ENCODE results near the gene PIK3CB.
"Not testable (repeated sequence)": the region's sequence is repeated elsewhere in the genome, so short reads cannot be mapped to it uniquely, and the experiment has no call there.

The PIK3CB gene

DNA sequence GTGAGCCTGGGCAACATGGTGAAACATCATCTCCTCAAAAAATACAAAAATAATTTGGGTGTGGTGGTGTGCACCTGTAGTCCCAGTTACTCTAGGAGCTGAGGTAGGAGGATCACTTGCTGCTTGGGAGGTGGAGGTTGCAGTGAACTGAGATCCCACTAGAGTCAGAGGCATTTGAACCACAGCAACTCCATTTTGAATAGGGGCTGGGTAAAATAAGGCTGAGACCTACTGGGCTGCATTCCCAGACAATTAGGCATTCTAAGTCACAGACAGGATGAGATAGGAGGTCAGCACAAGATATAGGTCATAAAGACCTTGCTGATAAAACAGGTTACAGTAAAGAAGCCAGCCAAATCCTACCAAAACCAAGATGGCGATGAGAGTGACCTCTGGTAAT lies 12.1 kb upstream of the PIK3CB start:
- DNase-seq (ENCODE audit: low spot score) = not testable (repeated sequence)

DNA sequence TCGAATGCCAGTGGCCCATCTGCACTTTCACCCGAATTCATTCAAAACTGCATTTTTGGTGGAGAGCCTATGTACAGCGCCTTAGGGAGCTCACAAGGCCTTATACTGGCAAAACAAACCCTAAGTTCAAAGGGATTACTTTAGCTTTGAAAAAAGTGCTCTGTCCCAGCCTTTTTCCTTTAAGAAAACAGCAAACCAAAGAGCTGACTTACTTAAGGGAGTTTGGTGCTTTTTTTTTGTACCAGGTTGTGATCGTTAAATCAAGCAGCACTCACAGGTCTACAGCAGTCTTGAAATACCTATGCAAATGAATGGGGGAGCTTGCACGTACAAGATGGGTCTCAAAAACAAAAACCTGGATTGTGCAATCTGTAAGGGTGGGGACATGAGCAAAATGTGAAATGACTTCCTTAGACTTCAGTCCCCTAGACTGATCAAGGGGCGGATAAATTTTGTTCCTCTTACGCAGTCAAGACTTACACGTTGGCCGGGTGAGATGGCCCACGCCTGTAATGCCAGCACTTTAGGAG lies 11.6 kb upstream of the PIK3CB start:
- no peak for DNase-seq (ENCODE audit: low spot score)

DNA sequence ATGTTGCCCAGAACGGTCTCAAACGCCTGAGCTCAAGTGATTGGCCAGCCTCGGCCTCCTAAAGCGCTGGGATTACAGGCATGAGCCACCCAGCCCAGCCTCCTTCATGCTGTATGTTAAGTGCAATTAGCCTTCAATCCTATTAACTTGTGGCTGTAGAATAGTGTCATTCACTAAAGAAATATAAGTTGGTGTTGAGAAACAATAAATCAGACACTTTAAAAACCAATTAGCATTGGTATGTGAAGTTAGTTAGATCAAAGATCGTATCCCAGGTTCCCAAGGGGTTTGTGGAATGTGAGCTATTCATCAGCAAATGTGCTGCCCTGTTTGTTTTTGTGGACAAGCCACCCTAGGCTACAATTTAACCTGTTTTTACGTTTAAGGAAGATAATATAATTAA lies 11.0 kb upstream of the PIK3CB start:
- no peak for DNase-seq (ENCODE audit: low spot score)

DNA sequence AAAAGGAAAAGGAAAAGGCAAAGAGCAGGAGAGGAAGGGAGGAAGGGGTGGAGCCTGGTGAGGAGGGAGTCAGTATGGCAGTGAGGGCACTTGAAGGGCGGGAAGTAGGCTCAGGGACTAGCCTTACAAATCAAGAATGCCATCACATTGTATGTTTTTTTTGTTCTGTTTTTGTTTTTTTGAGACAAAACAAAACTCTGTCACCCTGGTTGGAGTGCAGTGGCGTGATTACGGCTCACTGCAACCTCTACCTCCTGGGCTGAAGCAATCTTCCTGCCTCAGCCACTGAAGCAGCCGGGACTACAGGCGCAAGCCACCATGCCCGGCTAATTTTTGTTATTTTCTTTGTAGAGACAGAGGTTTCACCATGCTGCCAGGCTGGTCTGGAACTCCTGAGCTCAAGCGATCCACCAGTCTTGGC lies 10.5 kb upstream of the PIK3CB start:
- DNase-seq (ENCODE audit: low spot score) = no peak

DNA sequence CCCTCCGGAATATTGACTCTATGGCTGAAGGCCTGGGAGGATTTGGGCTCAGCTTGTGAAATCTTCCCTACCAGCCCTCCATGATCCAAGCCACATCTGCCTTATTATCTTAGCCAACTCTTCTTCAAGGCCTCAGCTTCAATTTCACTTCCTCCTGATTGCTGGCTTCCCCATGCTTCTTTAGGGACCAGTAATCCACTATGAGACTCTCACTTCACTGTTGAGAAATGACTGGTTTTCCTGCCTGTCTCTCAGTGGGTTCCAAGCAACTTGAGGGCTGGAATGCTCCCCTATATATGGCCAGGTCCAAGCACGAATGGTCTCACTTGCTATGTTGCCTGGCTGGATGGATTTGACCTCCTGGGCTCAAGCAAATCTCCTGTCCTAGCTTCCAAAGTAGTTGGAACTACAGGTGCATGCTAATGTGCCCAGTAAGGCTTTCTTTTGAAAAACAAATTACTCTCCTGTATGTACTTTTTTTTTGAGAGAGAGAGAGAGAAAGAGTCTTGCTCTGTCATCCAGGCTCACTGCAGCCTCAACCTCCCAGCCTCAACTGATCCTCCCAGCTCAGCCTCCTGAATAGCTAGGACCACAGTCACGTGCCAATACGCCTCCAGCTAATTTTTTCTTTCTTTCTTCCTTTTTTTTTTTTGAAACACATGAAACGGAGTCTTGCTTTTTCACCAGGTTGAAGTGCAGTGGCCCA lies 7.9 kb upstream of the PIK3CB start:
- no peak for DNase-seq (ENCODE audit: low spot score)

DNA sequence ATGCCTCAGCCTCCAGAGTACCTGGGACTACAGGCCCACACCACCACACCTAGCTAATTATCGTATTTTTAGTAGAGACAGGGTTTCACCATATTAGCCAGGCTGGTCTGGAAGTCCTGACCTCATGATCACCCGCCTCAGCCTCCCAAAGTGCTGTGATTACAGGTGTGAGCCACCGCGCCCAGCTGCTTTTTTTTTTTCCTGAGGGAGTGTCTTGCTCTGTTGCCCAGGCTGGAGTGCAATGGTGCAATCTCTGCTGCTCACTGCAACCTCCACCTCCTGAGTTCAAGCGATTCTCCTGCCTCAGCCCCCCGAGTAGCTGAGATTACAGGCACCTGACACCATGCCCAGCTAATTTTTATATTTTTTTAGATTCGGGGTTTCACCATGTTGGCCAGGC lies 3.7 kb upstream of the PIK3CB start:
- DNase-seq (ENCODE audit: low spot score) = not testable (repeated sequence)

DNA sequence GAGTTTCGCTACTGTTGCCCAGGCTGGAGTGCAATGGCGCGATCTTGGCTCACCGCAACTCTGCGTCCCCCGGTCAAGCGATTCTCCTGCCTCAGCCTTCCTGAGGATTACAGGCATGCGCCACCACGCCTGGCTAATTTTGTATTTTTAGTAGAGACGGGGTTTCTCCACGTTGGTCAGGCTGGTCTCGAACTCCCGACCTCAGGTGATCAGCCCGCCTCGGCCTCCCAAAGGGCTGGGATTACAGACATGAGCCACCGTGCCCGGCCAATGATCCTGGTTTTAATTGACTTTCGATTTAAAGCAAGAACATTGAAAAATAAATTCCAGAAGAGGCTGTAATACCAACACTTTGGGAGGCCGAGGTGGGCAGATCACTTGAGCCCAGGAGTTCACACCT lies 1.1 kb upstream of the PIK3CB start:
- DNase-seq (ENCODE audit: low spot score) = not testable (repeated sequence)

DNA sequence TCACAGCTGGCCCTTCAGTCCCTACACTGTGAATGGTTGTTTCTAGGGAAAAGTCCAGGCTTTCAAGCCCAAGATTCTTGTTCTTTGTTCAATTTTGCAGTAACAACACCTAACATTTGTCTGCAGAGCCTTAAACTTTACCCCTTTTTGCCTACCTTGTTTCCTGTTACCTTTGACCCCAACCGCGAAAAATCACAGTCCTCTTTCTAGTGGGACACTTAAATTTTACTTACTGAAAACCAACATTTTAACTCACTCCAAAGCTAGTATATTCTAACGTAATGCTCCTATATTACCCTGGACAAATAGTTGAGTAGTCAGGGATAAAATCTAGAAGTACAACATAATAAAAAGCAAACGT lies 649 bp upstream of the PIK3CB start:
- DNase-seq (ENCODE audit: low spot score) = no peak

DNA sequence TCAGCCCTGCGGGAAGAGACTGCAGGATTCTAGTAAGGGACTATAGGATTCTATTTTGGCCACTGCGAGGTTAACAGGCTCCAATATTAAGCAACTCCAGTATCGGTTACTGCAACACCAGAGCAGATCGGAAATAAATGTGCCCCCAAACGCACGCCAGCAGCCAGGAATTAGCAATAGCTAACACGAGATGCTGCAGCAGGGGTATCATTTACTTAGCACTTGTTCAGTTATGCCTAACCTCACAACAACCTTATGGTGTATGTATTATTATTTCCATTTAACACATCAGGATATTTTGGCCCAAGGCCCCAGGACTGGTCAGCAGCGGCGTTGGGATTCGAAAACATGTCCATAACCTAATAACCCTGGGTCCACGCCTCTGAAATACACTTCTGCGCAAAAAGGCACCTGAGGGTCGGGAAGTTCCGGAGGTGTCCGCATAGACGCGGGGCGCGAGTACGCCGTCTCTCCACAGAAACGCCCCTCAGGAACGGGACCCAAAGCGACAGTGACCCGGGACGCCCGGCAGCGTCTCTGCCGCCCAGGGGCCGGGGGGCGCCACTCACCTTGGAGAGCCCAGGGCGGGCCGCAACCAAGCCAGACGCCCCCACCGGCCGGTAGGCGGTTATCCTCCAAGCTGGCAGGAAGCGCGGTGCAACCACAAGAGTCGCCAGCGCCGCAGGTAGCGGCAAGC lies 681 bp downstream of the PIK3CB start:
- DNase-seq (ENCODE audit: low spot score) = peak; percentile 51

DNA sequence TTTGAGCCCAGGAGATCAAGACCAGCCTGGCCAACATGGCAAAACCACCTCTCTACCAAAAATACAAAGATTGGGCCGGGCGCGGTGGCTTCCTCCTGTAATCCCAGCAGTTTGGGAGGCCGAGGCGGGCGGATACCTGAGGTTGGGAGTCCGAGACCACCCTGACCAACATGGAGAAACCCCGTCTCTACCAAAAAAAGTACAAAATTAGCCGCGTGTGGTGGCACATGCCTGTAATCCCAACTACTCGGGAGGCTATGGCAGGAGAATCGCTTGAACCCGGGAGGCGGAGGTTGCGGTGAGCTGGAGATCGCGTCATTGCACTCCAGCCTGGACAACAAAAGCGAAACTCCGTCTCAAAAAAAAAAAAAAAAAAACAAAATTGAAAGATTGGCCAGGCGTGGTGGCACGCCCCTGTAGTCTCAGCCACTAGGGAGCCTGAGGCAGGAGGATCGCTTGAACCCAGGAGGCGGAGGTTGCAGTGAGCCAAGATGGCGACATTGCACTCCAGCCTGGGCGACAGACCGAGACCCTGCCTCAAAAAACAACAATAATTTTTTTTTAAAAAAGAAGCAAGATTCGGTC lies 2.2 kb downstream of the PIK3CB start:
- not testable (repeated sequence) for DNase-seq (ENCODE audit: low spot score)

DNA sequence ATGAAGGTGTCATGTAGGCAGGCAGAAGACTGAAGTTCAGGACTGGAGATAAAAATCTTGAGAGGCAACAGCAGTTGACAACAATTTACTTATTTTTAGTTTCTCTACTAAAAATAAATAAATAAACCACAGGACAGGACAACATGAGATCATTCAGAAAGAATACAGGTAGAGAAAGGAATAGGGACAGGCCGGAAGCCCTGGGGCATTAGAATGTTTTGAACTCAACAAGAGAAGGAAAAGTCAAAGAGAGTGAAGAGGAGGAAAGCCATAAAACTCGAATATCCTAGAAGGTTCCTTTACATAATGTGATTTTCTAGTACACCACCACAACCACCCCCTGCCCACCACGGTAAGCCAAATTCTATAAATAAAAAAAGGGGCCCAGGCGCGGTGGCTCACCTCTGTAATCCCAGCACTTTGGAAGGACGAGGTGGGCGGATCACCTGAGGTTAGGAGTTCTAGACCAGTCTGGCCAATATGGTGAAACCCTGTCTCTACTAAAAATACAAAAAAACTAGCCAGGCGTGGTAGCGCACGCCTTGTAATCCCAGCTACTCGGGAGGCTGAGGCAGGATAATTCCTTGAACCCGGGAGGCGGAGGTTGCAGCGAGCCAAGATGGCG lies 4.7 kb downstream of the PIK3CB start:
- no peak for DNase-seq (ENCODE audit: low spot score)

DNA sequence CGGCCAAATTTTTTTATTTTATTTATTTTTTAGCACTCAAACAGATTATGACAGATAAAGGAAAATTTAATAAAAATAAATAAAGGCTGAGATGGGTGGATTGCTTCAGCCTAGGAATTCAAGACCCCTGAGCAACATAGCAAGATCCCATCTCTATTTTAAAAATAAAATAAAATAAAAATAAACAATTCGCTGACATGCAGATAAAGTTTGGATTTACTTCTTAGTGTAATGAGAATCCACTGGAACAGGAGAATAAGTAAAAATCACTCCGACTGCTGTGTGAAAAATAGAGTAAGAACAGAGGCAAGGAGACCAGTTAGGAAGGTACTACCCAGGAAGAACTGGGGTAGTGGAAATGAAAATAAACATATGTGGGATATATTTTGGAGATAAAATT lies 5.6 kb downstream of the PIK3CB start:
- DNase-seq (ENCODE audit: low spot score) = no peak

DNA sequence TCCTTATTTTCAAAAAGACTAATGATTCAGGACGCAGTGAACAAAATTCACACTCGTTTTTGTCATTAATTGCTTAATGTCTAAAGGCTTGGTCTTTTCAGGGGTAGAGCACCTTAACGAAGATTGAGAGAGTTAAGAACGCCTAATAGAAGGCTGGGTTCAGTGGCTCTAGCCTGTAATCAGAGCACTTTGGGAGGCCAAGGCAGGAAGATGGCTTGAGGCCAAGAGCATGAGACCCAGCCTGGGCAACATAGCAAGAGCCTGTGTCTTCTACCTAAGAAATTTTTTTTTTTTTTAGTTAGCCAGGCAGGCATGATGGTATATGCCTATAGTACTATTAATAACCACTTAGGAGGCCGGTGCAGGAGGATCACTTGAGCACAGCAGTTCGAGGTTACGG lies 7.5 kb downstream of the PIK3CB start:
- no peak for DNase-seq (ENCODE audit: low spot score)

DNA sequence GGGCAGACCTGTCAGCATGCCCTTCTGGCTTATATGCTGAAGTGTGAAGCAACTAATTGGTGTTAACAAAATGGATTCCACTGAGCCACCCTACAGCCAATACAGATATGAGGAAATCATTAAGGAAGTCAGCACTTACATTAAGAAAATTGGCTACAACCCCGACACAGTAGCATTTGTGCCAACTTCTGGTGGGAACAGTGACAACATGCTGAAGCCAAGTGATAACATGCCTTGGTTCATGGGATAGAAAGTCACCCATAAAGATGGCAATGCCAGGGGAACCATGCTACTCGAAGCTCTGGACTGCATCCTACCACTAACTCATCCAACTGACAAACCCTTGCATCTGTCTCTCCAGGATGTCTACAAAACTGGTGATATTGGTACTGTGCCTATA lies 9.4 kb downstream of the PIK3CB start:
- DNase-seq (ENCODE audit: low spot score) = no peak

DNA sequence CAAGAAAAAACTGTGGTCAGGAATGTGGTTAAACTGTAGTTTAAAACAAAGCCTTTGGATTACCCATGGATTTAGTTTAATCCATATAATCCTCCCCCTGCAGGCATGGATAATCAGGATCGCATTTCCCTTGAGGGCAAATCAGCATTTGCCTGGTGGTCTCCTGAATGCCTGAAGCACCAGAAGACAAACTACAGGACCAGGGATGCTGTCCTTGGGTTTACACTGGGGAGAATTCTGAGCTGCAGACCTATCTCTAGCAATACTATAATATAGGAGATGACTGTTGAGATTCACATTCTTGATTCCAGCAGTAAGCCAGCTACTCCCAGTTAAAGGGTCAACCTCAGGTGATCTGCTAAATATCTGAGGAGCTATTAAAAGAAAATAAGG lies 10.6 kb downstream of the PIK3CB start:
- no peak for DNase-seq (ENCODE audit: low spot score)

DNA sequence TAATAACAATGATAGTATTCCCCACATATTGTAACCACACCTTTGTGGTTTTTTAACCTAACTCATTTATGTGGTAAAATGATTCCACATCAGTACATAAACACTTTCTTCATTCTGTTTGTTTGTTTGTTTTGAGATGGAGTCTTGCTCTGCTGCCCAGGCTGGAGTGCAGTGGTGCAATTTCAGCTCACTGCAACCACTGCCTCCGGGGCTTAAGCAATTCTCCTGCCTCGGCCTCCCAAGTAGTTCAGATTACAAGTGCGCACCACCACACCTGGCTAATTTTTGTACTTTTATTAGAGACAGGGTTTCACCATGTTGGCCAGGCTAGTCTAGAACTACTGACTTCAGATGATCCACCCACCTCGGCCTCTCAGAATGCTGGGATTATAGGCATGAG lies 14.3 kb downstream of the PIK3CB start:
- not testable (repeated sequence) for DNase-seq (ENCODE audit: low spot score)

DNA sequence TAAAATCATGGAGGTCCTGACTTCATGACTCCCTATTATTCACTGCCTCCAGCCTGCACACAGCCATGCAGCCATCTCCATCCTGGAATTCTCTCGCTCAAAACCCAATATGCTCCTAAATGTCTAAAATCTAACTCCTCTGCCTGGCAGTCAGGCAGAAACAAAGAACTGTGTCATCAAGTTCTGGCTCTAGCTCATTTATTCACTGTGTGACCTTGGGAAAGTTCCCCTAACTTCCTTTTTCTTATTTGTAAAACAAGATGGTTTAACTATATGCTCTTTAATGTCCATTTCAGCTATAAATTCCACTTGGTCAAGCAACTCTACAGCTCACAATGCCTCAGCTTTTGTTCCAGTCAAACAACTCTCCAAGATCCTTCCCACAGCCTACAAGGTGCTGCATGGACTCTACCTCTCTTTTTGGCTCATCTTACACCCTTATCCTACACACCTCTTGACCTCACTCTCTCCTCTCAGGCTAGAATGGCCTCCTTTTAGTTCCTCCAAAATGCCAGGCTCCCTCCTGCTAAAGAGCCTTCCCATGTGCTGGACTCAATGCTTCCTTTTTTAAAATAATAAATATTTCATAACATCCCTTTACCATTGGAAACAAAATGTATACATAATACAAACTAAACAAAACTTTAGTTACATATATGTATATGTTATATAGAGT lies 16.4 kb downstream of the PIK3CB start:
- no peak for DNase-seq (ENCODE audit: low spot score)

DNA sequence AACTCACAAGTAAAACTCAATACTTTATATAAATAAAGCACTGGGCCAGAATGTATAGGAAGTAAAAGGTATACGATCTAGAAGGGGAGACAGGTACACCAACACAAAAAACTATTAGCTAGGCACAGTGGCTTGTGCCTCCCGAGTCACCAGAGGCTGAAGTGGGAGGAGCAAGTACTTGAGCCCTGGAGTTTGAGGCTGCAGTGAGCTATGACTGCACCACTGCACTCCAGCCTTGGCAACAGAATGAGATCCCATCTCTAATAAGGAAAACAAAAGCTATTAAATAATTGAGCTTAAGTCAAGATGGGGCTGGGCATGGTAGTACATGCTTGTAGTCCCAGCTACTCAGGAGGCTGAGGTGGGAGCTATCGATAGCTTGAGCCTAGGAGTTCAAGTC lies 17.0 kb downstream of the PIK3CB start:
- no peak for DNase-seq (ENCODE audit: low spot score)

DNA sequence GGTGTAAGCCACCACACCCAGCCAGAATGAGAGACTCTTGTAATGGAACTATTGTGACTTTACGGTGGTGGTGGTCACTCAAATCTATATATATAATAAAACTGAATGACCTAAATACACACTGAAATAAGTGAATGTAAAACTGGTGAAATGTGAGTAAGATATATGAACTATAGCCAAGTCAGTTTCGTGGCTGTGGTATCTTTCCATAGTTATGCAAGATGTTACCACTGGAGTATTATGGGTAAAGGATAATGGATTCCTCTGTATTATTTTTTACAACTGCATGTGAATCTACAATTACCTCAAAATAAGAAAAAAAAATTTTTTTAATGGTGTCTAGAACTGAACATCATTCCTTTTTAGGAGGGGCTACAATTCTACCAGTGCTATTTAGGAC lies 21.9 kb downstream of the PIK3CB start:
- DNase-seq (ENCODE audit: low spot score) = no peak

DNA sequence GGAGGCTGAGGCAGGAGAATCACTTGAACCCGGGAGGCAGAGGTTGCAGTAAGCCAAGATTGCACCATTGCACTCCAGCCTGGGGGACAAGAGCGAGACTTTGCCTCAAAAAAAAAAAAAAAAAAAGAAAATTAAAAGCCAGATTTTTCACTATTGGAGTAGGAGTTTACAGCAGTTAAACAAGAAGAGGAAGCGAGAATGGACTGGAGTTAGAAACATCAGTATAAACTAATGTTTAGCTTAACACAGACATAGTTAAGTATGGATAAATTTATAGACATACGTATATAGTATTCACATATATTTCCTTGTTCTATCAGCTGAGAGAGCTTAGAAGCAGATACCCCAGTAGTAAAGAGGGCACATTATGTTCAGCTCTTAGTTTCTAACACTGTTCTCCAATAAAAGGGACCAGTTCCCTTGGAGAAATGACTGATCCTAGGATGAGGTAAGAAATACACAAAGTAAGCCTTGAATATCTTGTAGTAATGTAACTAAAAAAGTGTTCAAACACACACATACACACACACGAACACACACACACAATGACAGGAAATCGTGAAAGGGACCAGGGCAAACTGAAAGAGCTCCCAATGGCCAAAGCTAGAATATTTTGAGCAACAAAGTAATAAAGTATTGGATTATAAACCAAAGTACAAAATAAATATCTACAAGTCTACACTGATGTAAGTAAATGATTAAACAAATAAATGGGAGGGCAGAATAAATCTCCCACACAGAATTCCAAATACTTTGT lies 25.1 kb downstream of the PIK3CB start:
- no peak for DNase-seq (ENCODE audit: low spot score)

DNA sequence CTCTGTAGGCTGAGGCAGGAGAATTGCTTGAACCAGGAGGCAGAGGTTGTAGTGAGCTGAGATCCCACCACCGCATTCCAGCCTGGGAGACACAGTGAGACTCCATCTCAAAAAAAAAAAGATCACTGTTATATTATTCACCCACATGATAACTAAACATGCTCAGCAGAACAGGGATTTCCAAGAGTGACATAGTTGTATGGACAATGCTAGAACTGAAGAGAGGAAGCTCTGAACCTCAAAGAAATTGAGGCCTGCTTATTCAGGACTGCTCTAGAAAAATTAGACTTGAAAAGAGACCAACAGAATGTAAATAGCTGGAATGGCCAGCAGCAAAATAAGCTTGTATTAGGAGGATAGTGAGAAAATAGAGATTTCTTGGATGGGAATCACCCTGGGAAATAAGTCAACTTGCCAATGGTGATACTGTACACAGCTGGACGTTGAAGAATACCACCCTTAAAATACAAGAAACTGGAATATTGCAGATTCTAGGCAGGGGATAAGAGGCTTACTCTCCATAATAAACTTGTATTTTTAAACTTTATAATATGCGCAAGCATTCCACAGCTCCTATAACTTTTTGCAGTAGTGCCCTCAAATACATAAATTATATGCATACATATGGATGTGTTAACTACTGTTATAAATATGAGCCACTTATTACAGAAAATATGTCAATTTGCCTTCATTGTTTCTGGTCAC lies 28.2 kb downstream of the PIK3CB start:
- DNase-seq (ENCODE audit: low spot score) = no peak

Measured in CD4-positive, alpha-beta T cell treated with Interleukin-6 at 100 ng/mL for 8 hours (primary cell).